Esophagus squamous epithelium (tissue), 5 donors: ENCODE results near the gene LHFPL4. TPM values are rescaled to one million over a fixed set of nuclear protein-coding genes. Genes with fewer than 3 reads are reported as not detected.

Source experiments
- DNase-seq: peaks from one replicate; lab custom pipeline; 2025; lab: John Stamatoyannopoulos, UW
- H3K27ac ChIP-seq, 4 donors: fragments of 200-600 bp; sonication (generic); one replicate each; pipeline ENCODE4 v1.5.1; 2016 to 2019; ENCODE audit warnings: mild to moderate bottlenecking in 1 of 4
- H3K27me3 ChIP-seq, 4 donors: fragments of 200-600 bp; sonication (generic); 1 replicate in 3 of 4; 2 replicates in 1 of 4; pipeline versions ENCODE4 v1.5.1 to v1.6.0; 2017 to 2021; ENCODE audit warnings: antibody characterized with exemption in 1 of 4
- H3K36me3 ChIP-seq, 3 donors: fragments of 200-600 bp; sonication (generic); one replicate each; pipeline ENCODE4 v1.5.1; 2016 to 2019
- H3K4me1 ChIP-seq, 3 donors: fragments of 200-600 bp; sonication (generic); one replicate each; pipeline ENCODE4 v1.5.1; 2017 to 2019
- H3K4me3 ChIP-seq, 4 donors: fragments of 200-600 bp; sonication (generic); 1 replicate in 3 of 4; 2 replicates in 1 of 4; pipeline ENCODE4 v1.5.1; 2016 to 2019; ENCODE audit warnings: mild to moderate bottlenecking in 2 of 4, moderate library complexity in 1 of 4
- H3K9me3 ChIP-seq, 3 donors: fragments of 200-600 bp; sonication (generic); one replicate each; pipeline ENCODE4 v1.5.1; 2016 to 2019
- POLR2A ChIP-seq, 4 donors: fragments of 450-650 bp; IDR thresholded peaks; one replicate each; pipeline ENCODE4 v1.6.1; 2017; ENCODE audit warnings: antibody characterized with exemption in 4 of 4, mild to moderate bottlenecking in 4 of 4, moderate library complexity in 3 of 4
- WGBS, 2 donors: methylation state at CpG; one replicate each; pipeline ENCODE4 v1.1.5; 2018; 5-methylcytosine and 5-hydroxymethylcytosine counted together
- intact Hi-C: fragments of 100-400 bp; cut with DNase I; formaldehyde crosslinking; loops from one replicate; pipeline ENCODE4 v1.15.0; 2022
- total RNA-seq, 4 donors: library from RNA; depleted of rRNA; stranded (reverse); fragments of >200 nt; gene quantifications; one replicate each; pipeline ENCODE4 v1.1.0, GENCODE V29; 2016
- TF ChIP-seq, protein P1 (sequence below), 6 experiments: fragments of 450-650 bp in 4 of 6; fragments of 200-600 bp in 2 of 6; sonication (generic) in 2 of 6; IDR thresholded peaks; one replicate each; pipeline ENCODE4 v1.5.1; 2016 to 2019; ENCODE audit warnings: antibody characterized with exemption in 6 of 6, mild to moderate bottlenecking in 4 of 6, moderate library complexity in 4 of 6
- donor health status: DM: yes; HTN: yes; CAD: no.

The LHFPL4 gene
- total RNA-seq, 4 donors from 2014 or later, result 0.23 TPM; not detected in 3

GRCh38 chr3:9542182-9542581 is 11.4 kb downstream of the LHFPL4 start:
- H3K27ac ChIP-seq, result no peak overlapping the region
- peaks cover 0 to 16% (median 0%) of the 10 kb centered on the region in 4 donors for H3K27me3 ChIP-seq
- TF ChIP-seq POLR2A (IDR thresholded peaks at IDR 0.05), result no peak
- TF ChIP-seq, protein P1, sequence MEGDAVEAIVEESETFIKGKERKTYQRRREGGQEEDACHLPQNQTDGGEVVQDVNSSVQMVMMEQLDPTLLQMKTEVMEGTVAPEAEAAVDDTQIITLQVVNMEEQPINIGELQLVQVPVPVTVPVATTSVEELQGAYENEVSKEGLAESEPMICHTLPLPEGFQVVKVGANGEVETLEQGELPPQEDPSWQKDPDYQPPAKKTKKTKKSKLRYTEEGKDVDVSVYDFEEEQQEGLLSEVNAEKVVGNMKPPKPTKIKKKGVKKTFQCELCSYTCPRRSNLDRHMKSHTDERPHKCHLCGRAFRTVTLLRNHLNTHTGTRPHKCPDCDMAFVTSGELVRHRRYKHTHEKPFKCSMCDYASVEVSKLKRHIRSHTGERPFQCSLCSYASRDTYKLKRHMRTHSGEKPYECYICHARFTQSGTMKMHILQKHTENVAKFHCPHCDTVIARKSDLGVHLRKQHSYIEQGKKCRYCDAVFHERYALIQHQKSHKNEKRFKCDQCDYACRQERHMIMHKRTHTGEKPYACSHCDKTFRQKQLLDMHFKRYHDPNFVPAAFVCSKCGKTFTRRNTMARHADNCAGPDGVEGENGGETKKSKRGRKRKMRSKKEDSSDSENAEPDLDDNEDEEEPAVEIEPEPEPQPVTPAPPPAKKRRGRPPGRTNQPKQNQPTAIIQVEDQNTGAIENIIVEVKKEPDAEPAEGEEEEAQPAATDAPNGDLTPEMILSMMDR (IDR thresholded peaks at IDR 0.05), result no peak
- DNase-seq, result no peak
- no peaks in the 10 kb centered on the region for H3K4me1 ChIP-seq
- H3K9me3 ChIP-seq, result no peaks in the 10 kb centered on the region
- no peak overlapping the region for H3K4me3 ChIP-seq
- intact Hi-C loops, result no loop called here
- H3K36me3 ChIP-seq, result no peaks in the 10 kb centered on the region
- 74 to 90% methylated on average over 3 of the region's 3 CpGs for WGBS, 2 donors

GRCh38 chr3:9536212-9536611 is 17.4 kb downstream of the LHFPL4 start:
- Histone ChIP-seq H3K9me3 (no peaks in the 10 kb centered on the region), H3K27me3 (peaks cover 0 to 34% (median 1%) of the 10 kb centered on the region in 4 donors), H3K27ac (no peak overlapping the region), H3K36me3 (no peaks in the 10 kb centered on the region), H3K4me3 (no peak overlapping the region), H3K4me1 (no peaks in the 10 kb centered on the region)
- no peak for DNase-seq
- TF ChIP-seq, protein P1 (IDR thresholded peaks at IDR 0.05), result no peak
- TF ChIP-seq POLR2A (IDR thresholded peaks at IDR 0.05), result no peak
- intact Hi-C loops, result no loop called here

DNA sequence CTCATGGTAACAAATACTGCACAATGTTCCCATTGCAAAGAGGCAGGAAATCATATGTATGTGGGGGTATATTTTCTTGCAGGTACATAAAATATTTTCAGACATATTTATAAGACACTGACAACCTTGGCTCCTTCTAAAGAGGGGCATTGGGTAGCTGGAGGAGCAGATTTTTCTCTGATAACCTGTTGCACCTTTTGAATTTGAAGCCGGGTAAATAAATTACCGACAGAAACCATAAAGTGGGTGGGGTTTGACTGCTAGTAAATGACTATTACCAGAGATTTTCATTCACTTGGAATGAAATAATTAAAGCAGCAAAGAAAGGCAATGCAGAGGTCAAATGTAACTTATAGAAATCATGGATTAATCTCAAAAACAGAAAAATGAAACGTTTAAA is 19.2 kb downstream of the LHFPL4 start:
- Histone ChIP-seq H3K27ac (no peak overlapping the region), H3K4me3 (no peak overlapping the region), H3K9me3 (no peaks in the 10 kb centered on the region), H3K27me3 (peaks cover 0 to 40% (median 1%) of the 10 kb centered on the region in 4 donors), H3K36me3 (no peaks in the 10 kb centered on the region), H3K4me1 (no peaks in the 10 kb centered on the region)
- WGBS, 2 donors, result 60 to 64% methylated on average over 3 of the region's 3 CpGs
- no peak for TF ChIP-seq POLR2A (IDR thresholded peaks at IDR 0.05)
- TF ChIP-seq, protein P1 (IDR thresholded peaks at IDR 0.05), result no peak
- intact Hi-C loops, result no loop called here
- no peak for DNase-seq

GRCh38 chr3:9525078-9525477 is 28.5 kb downstream of the LHFPL4 start:
- Histone ChIP-seq H3K4me1 (no peaks in the 10 kb centered on the region), H3K4me3 (no peak overlapping the region), H3K27me3 (peaks cover 0 to 22% (median 0%) of the 10 kb centered on the region in 4 donors), H3K36me3 (no peaks in the 10 kb centered on the region), H3K9me3 (no peaks in the 10 kb centered on the region), H3K27ac (no peak overlapping the region)
- WGBS, 2 donors, result 72 to 82% methylated on average over 2 of the region's 2 CpGs
- no peak for DNase-seq
- TF ChIP-seq POLR2A (IDR thresholded peaks at IDR 0.05), result no peak
- TF ChIP-seq, protein P1 (IDR thresholded peaks at IDR 0.05), result no peak
- intact Hi-C loops, result no loop called here

DNA sequence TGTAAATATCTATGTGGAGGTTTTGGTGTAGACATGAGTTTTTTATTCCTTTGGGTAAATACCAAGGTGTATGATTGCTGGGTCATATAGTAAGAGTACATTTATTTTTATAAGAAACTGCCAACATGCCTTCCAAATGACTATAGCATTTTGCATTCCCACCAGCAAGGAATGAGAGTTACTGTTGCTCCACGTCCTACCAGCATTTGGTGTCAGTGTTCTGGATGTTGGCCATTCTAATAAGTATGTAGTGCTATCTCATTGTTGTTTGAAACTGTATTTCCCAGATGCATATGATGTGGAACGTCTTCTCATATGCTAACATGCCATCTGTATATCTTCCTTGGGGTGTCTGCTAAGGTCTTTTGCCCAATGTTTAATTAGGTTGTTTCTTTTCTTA is 38.7 kb downstream of the LHFPL4 start:
- TF ChIP-seq, protein P1 (IDR thresholded peaks at IDR 0.05), result no peak
- no peak for TF ChIP-seq POLR2A (IDR thresholded peaks at IDR 0.05)
- H3K9me3 ChIP-seq, result no peaks in the 10 kb centered on the region

More for the DNA sequence above, 38.7 kb downstream of the LHFPL4 start:
- H3K4me3 ChIP-seq, result no peak overlapping the region
- no peak for DNase-seq
- H3K27me3 ChIP-seq, result peaks cover 0 to 21% (median 0%) of the 10 kb centered on the region in 4 donors
- WGBS, 2 donors, result 44 to 63% methylated on average over 2 of the region's 2 CpGs
- intact Hi-C loops, result no loop called here
- no peak overlapping the region for H3K27ac ChIP-seq
- H3K36me3 ChIP-seq, result no peaks in the 10 kb centered on the region
- no peaks in the 10 kb centered on the region for H3K4me1 ChIP-seq
